Activated naive CD4-positive, alpha-beta T cell treated with anti-CD3 and anti-CD28 coated beads, Interleukin-2, amount 50 U/mL, for 24 hours (primary cell): ENCODE results near the gene CTRB1.
"Not testable (repeated sequence)": the region's sequence is repeated elsewhere in the genome, so short reads cannot be mapped to it uniquely, and the experiment has no call there.

Experiments used
- H3K27ac Mint-ChIP-seq: one replicate; pipeline ENCODE4 v1.8.0; 2021; ENCODE audit warnings: mild to moderate bottlenecking, mixed read lengths
- H3K27me3 Mint-ChIP-seq: one replicate; pipeline ENCODE4 v1.8.0; 2021; ENCODE audit warnings: mixed read lengths
- H3K36me3 Mint-ChIP-seq: one replicate; pipeline ENCODE4 v1.8.0; 2021; ENCODE audit warnings: mixed read lengths
- H3K4me1 Mint-ChIP-seq: one replicate; pipeline ENCODE4 v1.8.0; 2021; ENCODE audit warnings: mixed read lengths
- H3K4me3 Mint-ChIP-seq: one replicate; pipeline ENCODE4 v1.8.0; 2021; ENCODE audit warnings: mild to moderate bottlenecking, mixed read lengths
- H3K9me3 Mint-ChIP-seq: one replicate; pipeline ENCODE4 v1.8.0; 2021; ENCODE audit warnings: mixed read lengths

CTRB1 gene

GRCh38 chr16:75197522-75198134, 21.2 kb upstream of the CTRB1 start:
- Mint-ChIP-seq H3K27ac (no peak overlapping the region), H3K9me3 (no peaks in the 10 kb centered on the region), H3K27me3 (peaks cover 8% of the 10 kb centered on the region), H3K4me1 (peaks cover 25% of the 10 kb centered on the region), H3K36me3 (no peaks in the 10 kb centered on the region), H3K4me3 (no peak overlapping the region)

DNA sequence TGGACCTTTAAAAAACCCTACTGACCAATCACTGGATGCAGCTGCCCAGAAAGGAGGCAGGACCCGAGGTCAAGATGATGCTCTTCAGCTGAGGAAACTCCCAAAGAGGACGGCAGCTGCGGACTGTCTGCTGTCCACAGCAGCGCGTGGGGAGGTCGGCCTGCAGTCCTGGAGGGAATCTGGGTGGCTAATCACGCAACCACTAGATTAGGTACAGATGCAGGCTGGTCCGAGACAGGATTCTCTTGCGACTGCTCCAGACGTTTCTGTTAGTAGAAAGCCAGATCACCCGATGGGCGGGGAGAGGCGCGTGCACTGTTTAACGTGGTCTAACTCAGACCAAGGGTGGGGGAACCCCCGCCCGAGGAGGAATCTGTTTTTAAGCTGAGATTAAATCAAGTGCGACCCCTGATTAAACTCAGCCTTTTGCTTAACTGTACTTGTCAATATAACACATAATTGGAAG, 20.6 kb upstream of the CTRB1 start:
- H3K4me1 Mint-ChIP-seq = peaks cover 25% of the 10 kb centered on the region
- H3K36me3 Mint-ChIP-seq = no peaks in the 10 kb centered on the region
- peaks cover 8% of the 10 kb centered on the region for H3K27me3 Mint-ChIP-seq
- H3K27ac Mint-ChIP-seq = no peak overlapping the region
- H3K4me3 Mint-ChIP-seq = no peak overlapping the region
- no peaks in the 10 kb centered on the region for H3K9me3 Mint-ChIP-seq

DNA sequence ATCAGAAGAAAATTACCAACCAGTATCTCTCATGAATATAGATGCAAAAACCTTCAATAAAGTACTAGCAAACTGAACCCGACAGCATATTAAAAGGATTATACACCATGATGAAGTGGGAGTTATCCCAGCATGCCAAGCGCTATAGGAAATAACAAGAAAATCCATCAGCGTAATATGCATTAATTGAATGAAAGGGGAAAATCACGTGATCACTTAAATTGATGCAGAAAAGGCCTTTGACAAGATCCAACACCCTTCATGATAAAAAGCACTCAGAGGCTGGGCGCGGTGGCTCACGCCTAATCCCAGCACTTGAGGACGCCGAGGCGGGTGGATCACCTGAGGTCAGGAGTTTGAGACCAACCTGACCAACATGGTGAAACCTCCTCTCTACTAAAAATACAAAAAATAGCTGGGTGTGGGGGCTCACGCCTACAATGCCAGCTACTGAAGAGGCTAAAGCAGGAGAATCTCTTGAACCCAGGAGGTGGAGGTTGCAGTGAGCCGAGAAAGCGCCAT, 16.7 kb upstream of the CTRB1 start:
- Mint-ChIP-seq H3K4me1 (peaks cover 25% of the 10 kb centered on the region), H3K27me3 (peaks cover 8% of the 10 kb centered on the region), H3K27ac (no peak overlapping the region), H3K9me3 (no peaks in the 10 kb centered on the region), H3K36me3 (no peaks in the 10 kb centered on the region), H3K4me3 (no peak overlapping the region)

DNA sequence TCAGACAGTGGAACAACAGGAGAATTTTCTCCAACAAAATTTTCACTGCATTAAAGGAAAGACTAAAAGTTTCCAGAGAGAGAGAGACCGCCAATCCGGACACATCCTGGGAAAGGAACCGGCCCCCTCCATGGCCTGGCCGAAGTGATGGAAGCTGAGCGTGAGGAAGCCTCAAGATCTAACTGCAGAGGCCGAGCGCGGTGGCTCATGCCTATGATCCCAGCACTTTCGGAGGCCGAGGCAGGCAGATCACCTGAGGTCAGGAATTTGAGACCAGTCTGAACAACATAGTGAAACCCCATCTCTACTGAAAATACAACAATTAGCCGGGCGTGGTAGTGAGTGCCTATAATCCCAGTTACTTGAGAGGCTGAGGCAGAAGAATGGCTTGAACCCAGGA, 15.7 kb upstream of the CTRB1 start:
- no peaks in the 10 kb centered on the region for H3K36me3 Mint-ChIP-seq
- H3K4me1 Mint-ChIP-seq = peaks cover 25% of the 10 kb centered on the region
- no peak overlapping the region for H3K27ac Mint-ChIP-seq
- peaks cover 4% of the 10 kb centered on the region for H3K27me3 Mint-ChIP-seq
- H3K4me3 Mint-ChIP-seq = no peak overlapping the region
- H3K9me3 Mint-ChIP-seq = no peaks in the 10 kb centered on the region

DNA sequence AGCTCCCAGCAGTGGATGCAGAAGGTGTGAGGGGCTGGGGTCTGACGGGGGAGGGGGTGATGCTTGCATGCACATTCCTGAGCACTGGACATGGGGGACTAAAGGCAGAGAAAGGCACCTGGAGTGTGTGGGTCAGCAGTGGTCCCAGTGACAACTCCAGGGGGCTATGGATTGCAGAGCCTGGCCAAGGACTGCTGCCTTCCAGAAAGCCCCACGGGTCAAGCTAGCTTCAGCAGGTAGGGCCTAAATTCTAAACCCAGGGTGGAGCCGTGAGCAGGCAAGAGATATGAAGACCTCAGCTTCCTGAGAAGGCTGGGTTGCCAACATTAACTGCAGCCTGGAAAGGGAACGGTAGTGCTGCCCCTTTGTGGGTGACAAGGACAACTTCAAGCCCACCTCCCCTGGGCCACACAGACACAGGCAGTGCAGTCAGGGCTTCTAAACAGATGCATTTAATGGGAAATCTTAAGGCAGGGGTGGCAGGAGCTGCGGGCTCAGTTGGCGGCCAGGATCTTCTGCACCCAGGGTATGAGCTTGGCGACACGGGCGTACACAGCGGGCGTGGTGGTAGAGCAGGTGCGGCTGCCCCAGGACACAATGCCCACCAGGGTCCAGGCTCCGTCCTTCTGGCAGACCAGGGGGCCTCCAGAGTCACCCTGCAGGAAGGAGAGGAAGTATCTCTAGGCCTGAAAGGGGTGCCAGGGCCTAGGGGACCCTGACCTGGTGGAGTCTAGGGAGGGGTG, 14.9 kb upstream of the CTRB1 start:
- no peaks in the 10 kb centered on the region for H3K27me3 Mint-ChIP-seq
- H3K4me1 Mint-ChIP-seq = peaks cover 25% of the 10 kb centered on the region
- H3K9me3 Mint-ChIP-seq = no peaks in the 10 kb centered on the region
- H3K27ac Mint-ChIP-seq = no peak overlapping the region
- no peaks in the 10 kb centered on the region for H3K36me3 Mint-ChIP-seq
- H3K4me3 Mint-ChIP-seq = no peak overlapping the region

DNA sequence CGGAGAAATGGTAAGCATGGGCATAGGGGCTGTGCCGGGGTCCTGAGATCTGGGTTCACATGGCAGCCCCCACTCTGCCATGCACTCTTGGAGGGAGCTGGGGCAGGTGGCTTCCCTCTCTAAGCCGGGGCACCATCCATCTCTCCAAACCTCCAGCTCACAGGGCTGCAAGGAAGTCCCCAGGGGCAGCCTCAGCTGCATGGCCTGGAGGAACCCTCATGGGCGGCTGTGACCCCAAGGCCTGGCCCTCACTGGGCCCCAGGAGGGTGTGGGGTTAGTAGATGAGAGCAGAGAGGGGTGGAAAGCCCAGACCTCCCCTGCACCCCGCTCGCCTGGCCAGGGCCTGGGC, 14.4 kb upstream of the CTRB1 start:
- H3K27me3 Mint-ChIP-seq = no peaks in the 10 kb centered on the region
- H3K4me1 Mint-ChIP-seq = peaks cover 22% of the 10 kb centered on the region
- H3K4me3 Mint-ChIP-seq = no peak overlapping the region
- no peaks in the 10 kb centered on the region for H3K36me3 Mint-ChIP-seq
- H3K27ac Mint-ChIP-seq = no peak overlapping the region
- H3K9me3 Mint-ChIP-seq = no peaks in the 10 kb centered on the region

GRCh38 chr16:75204905-75205304, 13.9 kb upstream of the CTRB1 start:
- not testable (repeated sequence) for H3K36me3 Mint-ChIP-seq, H3K9me3 Mint-ChIP-seq, H3K4me3 Mint-ChIP-seq, H3K27ac Mint-ChIP-seq, H3K27me3 Mint-ChIP-seq
- peaks cover 21% of the 10 kb centered on the region for H3K4me1 Mint-ChIP-seq

- not testable (repeated sequence) for H3K27me3 Mint-ChIP-seq, H3K9me3 Mint-ChIP-seq, H3K27ac Mint-ChIP-seq, H3K4me3 Mint-ChIP-seq, H3K36me3 Mint-ChIP-seq
- H3K4me1 Mint-ChIP-seq = peaks cover 17% of the 10 kb centered on the region
Observed at GRCh38 chr16:75205438-75205837, 13.3 kb upstream of the CTRB1 start.

DNA sequence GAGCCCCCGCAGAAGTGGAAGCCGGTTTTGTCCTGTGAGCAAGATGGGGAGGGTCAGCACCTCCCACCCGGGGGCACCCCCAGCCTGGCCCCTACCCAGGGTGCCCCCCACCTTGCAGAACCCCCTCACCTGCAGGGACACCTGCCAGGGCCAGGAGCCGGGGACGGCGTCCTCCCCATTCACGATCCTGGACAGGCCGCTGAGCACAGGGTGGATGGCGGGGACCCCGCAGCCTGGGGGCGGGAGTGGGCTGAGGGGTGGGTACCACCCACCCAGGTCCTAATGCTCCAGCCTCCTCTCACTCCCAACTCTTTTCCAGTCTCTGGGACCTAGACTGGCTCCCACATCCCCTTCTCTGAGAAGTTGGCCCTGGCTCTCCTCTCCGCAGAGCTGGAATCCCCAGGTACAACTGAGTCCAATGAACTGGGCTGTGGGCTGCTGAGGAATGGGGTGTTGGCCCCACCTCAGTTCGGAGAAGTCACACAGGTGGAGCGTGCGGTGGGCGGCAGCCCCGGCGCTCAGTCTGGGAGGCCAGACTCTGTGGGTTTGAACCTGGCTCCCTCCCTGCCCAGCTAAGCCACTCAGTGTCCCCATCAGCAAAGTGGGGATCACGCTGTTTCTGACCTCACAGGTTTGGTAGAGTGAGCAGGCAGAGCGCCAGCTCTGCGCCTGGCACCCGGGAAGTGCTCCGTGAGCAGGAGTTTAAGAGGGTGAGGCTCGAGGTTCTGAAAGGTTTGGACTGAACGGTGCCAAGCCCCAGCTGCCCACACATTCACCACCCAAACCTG, 12.6 kb upstream of the CTRB1 start:
- not testable (repeated sequence) for H3K36me3 Mint-ChIP-seq, H3K4me1 Mint-ChIP-seq, H3K4me3 Mint-ChIP-seq, H3K27me3 Mint-ChIP-seq, H3K9me3 Mint-ChIP-seq, H3K27ac Mint-ChIP-seq

DNA sequence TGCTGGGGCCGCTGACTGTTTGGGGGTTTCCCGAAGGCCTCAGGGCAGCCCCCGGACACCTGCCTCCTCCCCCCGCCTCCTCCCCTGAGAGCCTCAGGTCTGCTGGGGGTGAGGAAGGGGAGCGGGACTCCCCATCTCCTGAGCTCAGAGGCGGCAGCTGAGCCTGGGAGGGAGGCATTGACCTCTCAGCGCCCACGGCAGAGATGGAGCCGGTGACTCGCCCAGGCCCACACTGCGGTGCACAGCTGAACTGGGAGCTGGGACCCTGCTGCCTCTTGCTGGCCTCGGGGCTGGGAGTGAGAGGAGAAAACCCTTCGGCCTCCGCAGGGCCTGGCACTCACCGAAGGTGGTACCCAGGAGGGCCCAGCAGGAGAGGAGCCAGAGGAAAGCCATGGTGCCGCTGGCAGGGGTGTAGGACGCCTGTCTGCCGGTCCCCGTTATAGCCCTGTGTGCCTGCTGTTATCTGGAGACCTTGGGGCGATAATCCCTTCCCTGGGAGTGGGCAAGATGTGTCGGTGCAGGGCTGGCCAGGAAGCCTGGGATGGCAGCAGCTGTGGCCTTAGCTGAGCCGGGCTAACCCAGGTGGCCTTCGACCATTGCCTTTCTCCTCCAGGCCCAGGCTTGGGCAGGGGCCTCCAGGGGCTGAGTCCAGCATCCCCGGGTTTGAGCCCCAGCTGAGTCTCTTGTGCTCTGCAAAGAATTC, 11.9 kb upstream of the CTRB1 start, which contains the start of gene CTRB2:
Gene CTRB2 (minus strand): TSS at position 413 of the 703 bp plus-strand sequence. CDS start 20 bp downstream, at position 393.
- no peak within 1 kb of the TSS for H3K4me3 Mint-ChIP-seq
- no peak within 1 kb of the TSS for H3K27ac Mint-ChIP-seq
- H3K27me3 Mint-ChIP-seq = no peaks in the 10 kb centered on the region
- peaks cover 3% of the 10 kb centered on the region for H3K4me1 Mint-ChIP-seq
- no peaks in the 10 kb centered on the region for H3K36me3 Mint-ChIP-seq
- H3K9me3 Mint-ChIP-seq = no peaks in the 10 kb centered on the region

DNA sequence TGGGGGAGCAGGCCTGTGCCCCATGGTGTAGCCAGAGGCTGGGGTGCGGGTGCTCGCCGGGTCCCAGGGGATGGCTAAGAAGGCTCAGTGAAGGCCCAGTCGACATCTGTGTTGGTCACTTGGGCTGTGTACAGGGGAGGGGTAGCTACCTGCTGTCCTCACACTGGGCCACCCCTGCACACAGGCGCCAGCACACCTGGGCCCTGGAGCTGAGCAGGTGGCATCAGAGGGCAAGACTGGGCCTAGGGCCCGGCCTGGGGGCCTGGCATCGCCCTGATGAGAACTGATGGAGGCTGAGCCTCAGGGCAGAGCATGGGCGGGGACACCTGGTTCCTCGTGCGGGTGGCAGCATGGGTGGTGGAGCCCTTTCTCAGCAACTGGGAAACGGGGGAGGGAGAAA, 11.0 kb upstream of the CTRB1 start:
- no peak overlapping the region for H3K4me3 Mint-ChIP-seq
- H3K27ac Mint-ChIP-seq = no peak overlapping the region
- no peaks in the 10 kb centered on the region for H3K27me3 Mint-ChIP-seq
- no peaks in the 10 kb centered on the region for H3K4me1 Mint-ChIP-seq
- no peaks in the 10 kb centered on the region for H3K36me3 Mint-ChIP-seq
- no peaks in the 10 kb centered on the region for H3K9me3 Mint-ChIP-seq

- Mint-ChIP-seq H3K27me3 (no peaks in the 10 kb centered on the region), H3K36me3 (no peaks in the 10 kb centered on the region), H3K27ac (no peak overlapping the region), H3K4me3 (no peak overlapping the region), H3K4me1 (no peaks in the 10 kb centered on the region), H3K9me3 (no peaks in the 10 kb centered on the region)
Observed at GRCh38 chr16:75208242-75208825, 10.5 kb upstream of the CTRB1 start.

- H3K27ac Mint-ChIP-seq = no peak overlapping the region
- H3K4me3 Mint-ChIP-seq = no peak overlapping the region
- H3K36me3 Mint-ChIP-seq = no peaks in the 10 kb centered on the region
- H3K9me3 Mint-ChIP-seq = no peaks in the 10 kb centered on the region
- no peaks in the 10 kb centered on the region for H3K4me1 Mint-ChIP-seq
- no peaks in the 10 kb centered on the region for H3K27me3 Mint-ChIP-seq
Observed at GRCh38 chr16:75208861-75209505, 9.8 kb upstream of the CTRB1 start.

- H3K4me1 Mint-ChIP-seq, H3K4me3 Mint-ChIP-seq, H3K27me3 Mint-ChIP-seq, H3K27ac Mint-ChIP-seq, H3K36me3 Mint-ChIP-seq, H3K9me3 Mint-ChIP-seq: not testable (repeated sequence)
Observed at GRCh38 chr16:75209514-75209913, 9.3 kb upstream of the CTRB1 start.

- Mint-ChIP-seq H3K9me3 (no peaks in the 10 kb centered on the region), H3K4me1 (no peaks in the 10 kb centered on the region), H3K4me3 (no peak overlapping the region), H3K36me3 (no peaks in the 10 kb centered on the region), H3K27ac (no peak overlapping the region), H3K27me3 (no peaks in the 10 kb centered on the region)
Observed at GRCh38 chr16:75209944-75210343, 8.8 kb upstream of the CTRB1 start.
